AG04449 (cell line): ENCODE measurements around the gene SCMH1.
"Not testable (repeated sequence)": the region's sequence is repeated elsewhere in the genome, so short reads cannot be mapped to it uniquely, and the experiment has no call there.

ENCODE experiments used
- CTCF ChIA-PET: fragments of 350-600 bp; formaldehyde crosslinking; extraction: SDS; loops from one replicate; lab custom pipeline; 2021; ENCODE audit warnings: antibody characterized with exemption; lab: Yijun Ruan, JAX
- POLR2A ChIA-PET: fragments of 400-600, 350-600 bp; formaldehyde crosslinking; extraction: SDS; loops from one replicate; lab custom pipeline; 2020; ENCODE audit warnings: antibody characterized with exemption, inconsistent platforms; lab: Yijun Ruan, JAX
- DNase-seq: peaks from one replicate; pipeline ENCODE4 v3.0.0-alpha.2; 2010; ENCODE audit warnings: low read depth, low spot score
- H3K4me3 ChIP-seq: 2 replicates; pipeline ENCODE4 v1.5.1; 2011; ENCODE audit warnings: low read depth, mild to moderate bottlenecking, control low read depth, low read length
- CTCF ChIP-seq: IDR thresholded peaks from one replicate; pipeline ENCODE4 v1.5.1; 2011; ENCODE audit warnings: mild to moderate bottlenecking, moderate library complexity, low read length, control low read depth, inconsistent platforms; ENCODE audit not compliant: insufficient read depth; ENCODE audit errors: missing control alignments

Gene SCMH1

GRCh38 chr1:41230656-41231055 is 11.4 kb downstream of the SCMH1 start:
- TF ChIP-seq CTCF: no peak
- ChIA-PET POLR2A (no interaction called here), CTCF (interaction anchor here (0.7 kb wide), 1 partner anchor 107 kb away, joined by 3 read pairs; no protein-coding TSS in a partner anchor)
- DNase-seq: no peak
- H3K4me3 ChIP-seq: no peak overlapping the region

- DNase-seq, POLR2A ChIA-PET, CTCF ChIA-PET, H3K4me3 ChIP-seq: not testable (repeated sequence)
Measured at GRCh38 chr1:41229219-41229618, 12.9 kb downstream of the SCMH1 start.

- POLR2A ChIA-PET: no interaction called here
- DNase-seq: no peak
Measured at GRCh38 chr1:41226815-41227434, 15.2 kb downstream of the SCMH1 start.

GRCh38 chr1:41225495-41225894 is 16.6 kb downstream of the SCMH1 start:
- H3K4me3 ChIP-seq: no peak overlapping the region
- ChIA-PET POLR2A (no interaction called here), CTCF (no interaction called here)
- TF ChIP-seq CTCF: no peak
- no peak for DNase-seq

More at GRCh38 chr1:41226815-41227434, 15.2 kb downstream of the SCMH1 start:
- CTCF ChIA-PET: no interaction called here
- no peak for TF ChIP-seq CTCF
- no peak overlapping the region for H3K4me3 ChIP-seq

GRCh38 chr1:41222496-41222895 is 19.6 kb downstream of the SCMH1 start:
- CTCF ChIA-PET: no interaction called here
- no peak for TF ChIP-seq CTCF
- H3K4me3 ChIP-seq: no peak overlapping the region
- no peak for DNase-seq
- POLR2A ChIA-PET: no interaction called here

- CTCF ChIA-PET: no interaction called here
- no peak for TF ChIP-seq CTCF
- POLR2A ChIA-PET: no interaction called here
- no peak for DNase-seq
- H3K4me3 ChIP-seq: no peak overlapping the region
Measured at GRCh38 chr1:41221995-41222394, 20.1 kb downstream of the SCMH1 start.

- H3K4me3 ChIP-seq: no peak overlapping the region
- ChIA-PET POLR2A (no interaction called here), CTCF (interaction anchor here (1.0 kb wide), 1 partner anchor 64 kb away, joined by 3 read pairs; no protein-coding TSS in a partner anchor)
- no peak for TF ChIP-seq CTCF
- no peak for DNase-seq
Measured at GRCh38 chr1:41218152-41218551, 24.0 kb downstream of the SCMH1 start.
